Measurements from ENCODE around the gene THOC7. TPM values are rescaled to one million over a fixed set of nuclear protein-coding genes. Genes with fewer than 3 reads are reported as not detected.
A peak's percentile ranks its signal among the peaks of the same experiment; 100 is the strongest.

The THOC7 gene
- total RNA-seq (2014; rRNA removed; shearing (Covaris generic)) = 80.1 and 81.8 TPM in 2 replicates

DNA sequence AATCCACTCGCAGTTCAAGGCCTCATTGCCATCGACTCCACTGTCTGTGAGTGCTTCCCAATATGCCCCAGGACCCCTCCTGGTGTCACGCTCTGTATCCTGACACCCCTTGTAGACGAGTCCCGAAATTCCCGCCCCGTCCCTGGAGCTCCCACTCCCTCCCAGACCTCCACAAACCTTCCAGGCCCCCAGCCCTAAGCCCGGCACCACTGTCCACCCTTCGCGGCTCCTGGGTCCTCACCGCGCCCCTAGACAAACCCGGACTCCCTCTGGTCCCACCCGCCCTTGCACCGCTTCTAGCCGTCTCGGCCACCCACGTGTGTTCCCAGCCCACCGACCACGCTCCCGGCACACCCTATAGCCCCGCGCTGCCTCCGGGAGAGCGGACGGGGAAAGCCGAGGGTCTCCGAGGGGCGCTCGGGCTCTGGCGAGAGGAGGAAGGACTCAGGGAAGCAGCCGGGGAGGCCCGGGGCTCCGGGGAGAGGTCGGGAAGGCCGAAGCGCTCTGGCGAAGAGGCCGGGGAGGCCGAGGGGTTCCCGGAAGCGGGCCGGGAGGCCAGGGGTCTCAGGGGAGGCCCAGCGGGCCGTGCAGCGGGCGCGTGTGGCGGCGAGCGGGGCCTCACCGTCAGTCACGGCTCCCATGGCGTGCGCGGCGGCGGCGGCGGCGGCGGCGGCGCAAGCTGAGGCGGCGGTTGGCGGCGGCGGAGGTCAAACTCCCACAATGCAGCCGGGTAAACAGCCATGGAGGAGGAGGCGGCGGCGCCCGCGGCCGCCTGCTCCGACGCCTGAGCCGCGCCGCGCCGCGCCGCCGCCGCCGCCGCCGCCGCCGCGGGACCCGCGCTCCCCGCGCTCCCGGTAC is at the start of gene THOC7, which contains the start of gene ATXN7:
THOC7 (minus strand) TSS at position 656 of the 858 bp plus-strand sequence; CDS start at position 641, 15 bp downstream.
ATXN7 (plus strand) TSS at position 718 of the 858 bp plus-strand sequence. CDS start 48,732 bp downstream, outside the sequence.
- DNase-seq (ENCODE audit: low spot score) = peak; percentile 15

DNA sequence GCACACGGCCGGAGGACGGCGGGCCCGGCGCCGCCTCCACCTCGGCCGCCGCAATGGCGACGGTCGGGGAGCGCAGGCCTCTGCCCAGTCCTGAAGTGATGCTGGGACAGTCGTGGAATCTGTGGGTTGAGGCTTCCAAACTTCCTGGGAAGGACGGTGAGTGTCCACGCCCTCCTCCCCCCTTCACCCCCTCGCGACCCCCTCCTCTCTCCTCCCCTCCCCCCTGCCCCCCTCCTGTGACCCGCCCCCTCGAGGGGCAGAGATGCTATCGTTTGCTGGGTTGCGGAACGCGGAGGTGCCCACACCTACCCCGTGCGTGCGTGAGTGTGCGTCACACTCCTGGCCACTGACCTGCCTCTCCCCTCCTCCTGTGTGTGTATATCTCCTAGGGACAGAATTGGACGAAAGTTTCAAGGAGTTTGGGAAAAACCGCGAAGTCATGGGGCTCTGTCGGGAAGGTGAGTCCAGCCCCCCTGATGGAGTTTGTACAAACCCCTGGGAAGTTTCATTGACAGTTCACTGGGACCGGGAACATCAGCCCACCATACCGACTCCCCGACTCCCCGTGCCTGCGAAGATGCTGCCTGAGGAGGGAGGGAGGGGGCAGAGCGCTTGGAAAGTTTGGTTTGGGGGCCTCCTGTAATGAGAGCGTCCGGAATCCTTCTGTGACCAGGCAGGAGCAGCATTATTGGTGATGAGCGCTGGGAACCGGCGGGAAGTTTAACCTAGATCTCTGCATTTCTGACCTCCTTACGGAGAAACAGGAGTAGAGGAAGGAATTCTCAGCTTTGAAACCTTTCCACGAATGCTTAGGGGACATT is 49.4 kb upstream of the THOC7 start:
- DNase-seq (ENCODE audit: low spot score) = peak; percentile 46

- DNase-seq (ENCODE audit: low spot score) = peak; percentile 63
Observed at GRCh38 chr3:63911873-63912767, 48.5 kb upstream of the THOC7 start, which contains the start of gene SCAANT1. TSS of gene SCAANT1 (minus strand) at chr3:63912383.

GRCh38 chr3:63911509-63911872 is 47.9 kb upstream of the THOC7 start:
- no peak for DNase-seq (ENCODE audit: low spot score)

- DNase-seq (ENCODE audit: low spot score) = no peak
Observed at GRCh38 chr3:63910891-63911290, 47.3 kb upstream of the THOC7 start.

DNA sequence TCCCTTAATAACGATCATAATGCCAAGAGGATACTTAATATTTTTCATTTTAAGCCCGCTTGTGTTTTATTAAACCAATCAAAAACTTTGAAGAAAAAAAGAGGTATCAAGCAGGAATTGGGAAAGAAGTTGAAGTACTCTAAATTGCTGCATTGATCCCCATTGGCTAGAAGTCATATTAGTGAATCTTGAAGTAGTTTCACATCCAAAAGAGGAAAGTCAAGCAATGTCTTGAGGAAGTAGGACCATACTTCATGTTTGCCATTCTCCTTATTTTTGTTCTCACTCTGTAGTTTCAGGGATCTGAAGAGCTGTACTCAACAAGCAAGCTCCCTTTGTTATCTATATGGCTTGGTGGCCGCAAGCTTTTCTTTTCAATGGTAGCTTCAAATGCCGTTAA is 46.4 kb upstream of the THOC7 start:
- no peak for DNase-seq (ENCODE audit: low spot score)

DNA sequence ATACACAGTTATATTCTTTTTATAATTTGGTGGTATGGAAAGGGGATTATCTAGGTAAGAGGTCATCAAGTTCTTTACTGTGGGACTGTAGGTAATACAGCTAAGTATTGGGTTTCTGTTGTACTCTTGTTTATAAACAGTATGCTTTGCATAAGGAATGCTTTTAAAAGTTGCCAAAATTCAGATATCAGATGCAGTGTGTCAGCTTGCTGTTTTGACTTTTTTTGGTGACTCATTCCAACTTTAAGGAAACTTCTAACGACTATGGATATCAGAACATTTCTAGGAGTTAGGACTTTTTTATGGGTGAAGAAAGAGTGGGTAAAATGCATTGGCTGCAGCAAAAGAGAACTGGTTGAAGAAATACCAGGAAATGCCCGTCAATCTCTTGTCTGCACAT is 45.8 kb upstream of the THOC7 start:
- DNase-seq (ENCODE audit: low spot score) = no peak

GRCh38 chr3:63908776-63909175 is 45.2 kb upstream of the THOC7 start:
- DNase-seq (ENCODE audit: low spot score) = no peak

DNA sequence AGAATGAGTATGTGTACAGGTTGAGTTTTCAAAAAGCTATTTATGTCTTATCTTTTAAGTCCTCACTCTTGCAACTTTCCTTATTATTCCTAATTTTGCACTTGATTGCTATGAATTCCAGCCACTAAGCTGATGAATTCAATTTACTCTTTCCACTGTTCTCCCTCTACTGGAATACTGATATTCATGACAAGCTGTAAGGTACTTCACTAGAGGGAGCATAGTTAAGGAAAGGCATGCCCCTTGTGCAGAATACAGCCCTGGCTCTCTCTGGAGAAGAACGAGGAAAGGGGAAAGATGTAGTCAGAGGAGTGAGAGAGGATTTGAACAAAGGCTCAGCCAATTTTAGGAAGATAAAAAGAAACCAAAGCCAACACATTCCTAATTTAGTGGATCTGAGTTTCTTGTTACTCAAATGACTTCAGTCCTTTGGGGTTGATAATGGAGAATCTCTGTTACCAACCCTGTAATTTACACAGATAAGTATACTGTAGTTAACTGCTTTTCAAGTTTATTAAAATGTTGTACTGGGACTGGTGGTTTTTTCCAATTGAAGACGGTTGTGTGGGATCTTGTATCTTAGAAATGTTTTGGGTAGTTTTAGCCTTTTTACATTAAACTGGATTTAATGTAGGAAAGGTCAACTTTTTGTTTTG is 44.6 kb upstream of the THOC7 start:
- DNase-seq (ENCODE audit: low spot score) = no peak

DNA sequence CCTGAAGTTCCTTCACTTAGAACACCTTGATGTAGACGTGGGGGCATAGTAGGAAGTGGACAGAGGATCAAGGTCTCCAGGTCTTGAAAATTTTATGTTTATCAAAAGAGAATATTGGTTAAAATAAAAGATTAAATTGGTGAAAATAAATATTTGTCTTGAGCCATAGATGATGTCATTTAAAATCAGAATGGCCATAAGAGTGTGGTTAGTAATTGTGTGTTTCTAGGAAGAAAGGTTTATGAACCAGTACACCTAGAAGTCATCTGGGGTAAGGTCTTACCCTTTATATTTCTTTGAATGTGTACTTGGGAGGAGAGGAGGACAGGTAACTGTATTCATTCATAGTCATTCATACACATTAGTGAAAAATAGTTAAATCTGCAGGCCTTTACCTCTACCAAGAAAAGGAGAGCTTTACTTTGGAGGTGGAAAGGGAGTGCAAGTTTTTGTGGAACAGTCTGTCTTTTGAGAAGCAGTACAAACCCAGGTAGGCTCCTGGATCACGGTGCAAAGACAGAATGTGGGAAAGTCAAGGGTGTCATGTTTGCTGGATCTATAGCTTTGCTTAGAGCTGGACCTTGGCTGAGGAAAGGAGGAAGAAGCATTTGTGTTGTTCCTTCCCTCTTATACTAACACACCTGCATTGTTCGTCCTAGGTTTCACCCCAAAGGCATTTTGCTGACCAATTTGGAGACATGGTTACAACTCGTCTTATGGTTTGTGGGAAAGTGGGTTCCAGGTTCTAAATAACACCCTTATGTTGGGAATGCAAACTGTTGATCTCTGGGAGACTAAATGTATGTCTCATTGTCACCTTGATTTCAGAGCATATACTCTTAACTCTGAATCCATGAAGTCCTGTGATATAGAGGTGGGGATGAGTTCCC is 42.4 kb upstream of the THOC7 start:
- DNase-seq (ENCODE audit: low spot score) = no peak

DNA sequence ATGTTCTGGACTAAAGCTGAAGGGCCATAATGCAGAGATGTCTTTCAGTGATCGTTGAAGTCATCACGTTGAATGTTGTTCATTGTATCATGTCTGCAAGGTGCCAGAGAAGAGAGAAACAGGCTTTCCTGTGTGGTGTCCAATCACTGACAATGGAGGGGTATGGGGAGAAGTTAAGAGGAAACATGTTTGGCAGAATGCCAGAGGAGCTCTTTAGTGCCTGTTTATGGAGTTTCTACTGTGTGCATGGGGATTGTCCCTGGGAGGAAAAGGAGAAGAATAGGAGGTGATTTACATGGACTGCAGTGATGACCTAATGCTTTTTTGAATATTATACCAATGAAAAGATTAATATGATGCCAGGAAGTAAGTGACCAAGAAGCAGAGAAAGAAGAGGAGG is 36.9 kb upstream of the THOC7 start:
- no peak for DNase-seq (ENCODE audit: low spot score)

- no peak for DNase-seq (ENCODE audit: low spot score)
Observed at GRCh38 chr3:63900010-63900409, 36.4 kb upstream of the THOC7 start.

- no peak for DNase-seq (ENCODE audit: low spot score)
Observed at GRCh38 chr3:63896332-63897030, 32.9 kb upstream of the THOC7 start.

GRCh38 chr3:63895422-63896189 is 32.0 kb upstream of the THOC7 start:
- no peak for DNase-seq (ENCODE audit: low spot score)

DNA sequence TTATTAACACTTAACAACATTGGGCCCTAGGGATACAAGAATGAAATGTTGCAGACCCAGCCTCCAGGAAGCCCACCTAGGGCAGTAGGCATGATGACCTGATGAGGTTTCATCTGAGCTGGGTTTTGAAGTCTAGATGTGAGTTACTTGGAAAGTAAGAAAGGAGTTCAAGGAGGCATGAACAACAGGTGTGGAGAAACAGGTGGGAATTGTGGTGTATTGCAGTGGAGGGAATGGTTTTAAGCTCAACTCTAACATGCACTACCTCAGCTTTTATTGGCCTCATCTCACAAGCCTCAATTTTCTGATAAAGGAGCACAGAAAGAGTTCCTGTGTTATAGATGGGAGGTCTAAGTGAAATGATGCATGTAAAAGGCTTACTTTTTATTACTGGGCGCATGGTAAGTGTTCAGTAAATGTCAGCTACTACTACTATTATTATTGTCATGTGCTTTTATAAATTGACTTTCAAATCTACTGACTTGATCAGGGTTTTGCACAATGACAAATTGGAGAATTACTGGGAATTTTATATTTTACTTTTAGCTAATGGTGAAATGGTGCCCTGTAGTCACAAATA is 29.3 kb upstream of the THOC7 start:
- no peak for DNase-seq (ENCODE audit: low spot score)

DNA sequence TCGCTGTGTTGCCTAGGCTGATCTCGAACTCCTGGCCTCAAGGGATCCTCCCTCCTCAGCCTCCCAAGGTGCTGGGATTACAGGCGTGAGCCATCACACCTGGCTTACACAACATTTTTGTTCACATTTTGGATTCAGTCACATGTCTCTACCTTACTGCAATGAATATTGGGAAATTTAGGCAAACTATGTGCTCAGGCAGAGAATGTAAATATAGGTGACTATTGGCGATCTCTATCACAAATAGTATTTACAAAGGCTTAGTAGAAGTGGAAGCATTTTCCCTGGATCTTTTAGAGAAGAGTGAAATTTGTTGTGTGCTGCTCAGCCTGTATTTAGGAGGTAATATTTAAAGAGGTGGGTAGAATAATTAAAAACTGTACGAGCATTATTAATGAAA is 27.9 kb upstream of the THOC7 start:
- DNase-seq (ENCODE audit: low spot score) = no peak

DNA sequence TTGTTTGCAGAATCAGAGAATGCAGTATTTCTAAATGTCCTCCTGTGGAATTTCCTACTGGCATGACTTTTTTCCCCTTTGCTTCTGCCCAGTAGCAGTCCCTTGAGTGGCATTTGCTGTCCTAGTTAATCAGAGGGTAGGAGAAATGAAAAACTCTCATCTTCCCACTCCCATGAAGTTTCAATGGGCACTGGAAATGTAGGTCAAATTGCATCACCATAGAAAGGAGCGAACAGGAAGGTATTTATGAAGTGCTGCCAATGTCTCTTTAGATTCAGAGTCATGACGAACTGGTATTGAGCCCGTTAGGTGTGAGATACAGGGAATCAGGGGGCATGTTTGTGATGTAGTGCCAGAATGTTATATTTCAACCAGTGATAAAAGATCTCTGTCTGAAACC is 23.3 kb upstream of the THOC7 start:
- no peak for DNase-seq (ENCODE audit: low spot score)

DNA sequence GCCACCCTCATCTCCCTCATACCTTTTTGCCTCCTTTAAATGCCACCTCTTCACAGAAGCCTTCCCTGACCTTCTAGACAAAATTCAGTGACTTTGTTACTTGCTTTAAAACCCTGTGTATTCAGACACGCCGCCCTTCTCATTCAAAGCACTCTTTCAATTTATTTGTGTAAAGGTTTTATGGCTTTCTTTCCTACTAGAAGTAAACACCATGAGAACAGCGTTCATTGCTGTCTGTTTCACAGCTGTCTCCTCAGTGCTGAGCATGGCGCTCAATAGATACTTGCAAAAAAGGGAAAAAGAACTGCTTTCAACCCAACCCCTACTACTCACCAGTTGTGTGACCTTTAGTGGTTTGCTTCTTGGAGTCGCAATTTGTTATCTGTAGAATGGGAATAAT is 17.0 kb upstream of the THOC7 start:
- DNase-seq (ENCODE audit: low spot score) = no peak
